Measurements from ENCODE around the gene MAPK7. TPM values are rescaled to one million over a fixed set of nuclear protein-coding genes. Genes with fewer than 3 reads are reported as not detected.
"Not testable (repeated sequence)": the region's sequence is repeated elsewhere in the genome, so short reads cannot be mapped to it uniquely, and the experiment has no call there.

The MAPK7 gene
- total RNA-seq, 1 experiment from 2014 or later: 11.5 TPM

- DNase-seq (ENCODE audit: low spot score): no peak
These were observed 35.1 kb upstream of the MAPK7 start for GRCh38 chr17:19343256-19343630.

GRCh38 chr17:19343671-19344151, 34.6 kb upstream of the MAPK7 start:
- DNase-seq (ENCODE audit: low spot score): no peak

- no peak for DNase-seq (ENCODE audit: low spot score)
These were observed 33.8 kb upstream of the MAPK7 start for GRCh38 chr17:19344311-19345066.

- DNase-seq (ENCODE audit: low spot score): no peak
These were observed 33.2 kb upstream of the MAPK7 start for GRCh38 chr17:19345067-19345460.

GRCh38 chr17:19345486-19346350, 32.6 kb upstream of the MAPK7 start:
- no peak for DNase-seq (ENCODE audit: low spot score)

GRCh38 chr17:19346351-19347255, 31.7 kb upstream of the MAPK7 start:
- peak; percentile 97 for DNase-seq (ENCODE audit: low spot score)

GRCh38 chr17:19347323-19348080, 30.8 kb upstream of the MAPK7 start:
- no peak for DNase-seq (ENCODE audit: low spot score)

GRCh38 chr17:19348081-19348650, 30.1 kb upstream of the MAPK7 start:
- no peak for DNase-seq (ENCODE audit: low spot score)

GRCh38 chr17:19348806-19349205, 29.5 kb upstream of the MAPK7 start:
- DNase-seq (ENCODE audit: low spot score): no peak

GRCh38 chr17:19353401-19353800, 24.9 kb upstream of the MAPK7 start:
- DNase-seq (ENCODE audit: low spot score): not testable (repeated sequence)

- DNase-seq (ENCODE audit: low spot score): no peak
These were observed 23.6 kb upstream of the MAPK7 start for GRCh38 chr17:19354748-19355147.

- no peak for DNase-seq (ENCODE audit: low spot score)
These were observed 20.9 kb upstream of the MAPK7 start for GRCh38 chr17:19357351-19357750.

GRCh38 chr17:19357761-19358160, 20.5 kb upstream of the MAPK7 start:
- no peak for DNase-seq (ENCODE audit: low spot score)

- DNase-seq (ENCODE audit: low spot score): no peak
These were observed 19.1 kb upstream of the MAPK7 start for GRCh38 chr17:19359151-19359550.

- DNase-seq (ENCODE audit: low spot score): no peak
These were observed 18.4 kb upstream of the MAPK7 start for GRCh38 chr17:19359856-19360255.

GRCh38 chr17:19360772-19361171, 17.5 kb upstream of the MAPK7 start:
- DNase-seq (ENCODE audit: low spot score): no peak

- DNase-seq (ENCODE audit: low spot score): no peak
These were observed 17.0 kb upstream of the MAPK7 start for GRCh38 chr17:19361326-19361725.

- no peak for DNase-seq (ENCODE audit: low spot score)
These were observed 16.4 kb upstream of the MAPK7 start for GRCh38 chr17:19361944-19362276.

- peak; percentile 86 for DNase-seq (ENCODE audit: low spot score)
These were observed 15.8 kb upstream of the MAPK7 start, which contains the start of gene B9D1 for GRCh38 chr17:19362277-19363113. Gene B9D1 (minus strand): TSS chr17:19362723. CDS start chr17:19362569, 154 bp downstream.

GRCh38 chr17:19363114-19363438, 15.2 kb upstream of the MAPK7 start:
- no peak for DNase-seq (ENCODE audit: low spot score)

Data from A172 (cell line).